OCI-LY1 (cell line): ENCODE measurements around the gene KLHL28.

ENCODE experiments used
- CTCF ChIP-seq: fragments of 200-600 bp; sonication (generic), shearing (Covaris generic); IDR thresholded peaks from 2 replicates; pipeline ENCODE4 v1.5.1; 2017; ENCODE audit warnings: mild to moderate bottlenecking, antibody characterized with exemption, low read length, moderate library complexity, mixed read lengths
- EZH2 ChIP-seq: fragments of 200-600 bp; sonication (generic), shearing (Covaris generic); IDR thresholded peaks from 2 replicates; pipeline ENCODE4 v1.8.0; 2017; ENCODE audit warnings: borderline replicate concordance, mixed run types, mild to moderate bottlenecking, antibody characterized with exemption, low read length, moderate library complexity, mixed read lengths

- TF ChIP-seq CTCF = no peak
- no peak for TF ChIP-seq EZH2
These were observed 66.0 kb downstream of the KLHL28 start for GRCh38 chr14:44895716-44896115.
